A172 (cell line): Measurements from ENCODE around the gene LDHB. TPM values are rescaled to one million over a fixed set of nuclear protein-coding genes. Genes with fewer than 3 reads are reported as not detected.
"Not testable (repeated sequence)": the region's sequence is repeated elsewhere in the genome, so short reads cannot be mapped to it uniquely, and the experiment has no call there.

ENCODE experiments used
- DNase-seq: peaks from one replicate; pipeline ENCODE4 v3.0.0-alpha.2; 2015; ENCODE audit warnings: low spot score
- total RNA-seq: library from RNA; depleted of rRNA; stranded (reverse); fragments of >200 nt; shearing (Covaris generic); gene quantifications from 2 replicates; pipeline ENCODE4 v1.2.3, GENCODE V29; 2014; rRNA removed

LDHB gene
- 1,131 and 1,257 TPM in 2 replicates for total RNA-seq

DNA sequence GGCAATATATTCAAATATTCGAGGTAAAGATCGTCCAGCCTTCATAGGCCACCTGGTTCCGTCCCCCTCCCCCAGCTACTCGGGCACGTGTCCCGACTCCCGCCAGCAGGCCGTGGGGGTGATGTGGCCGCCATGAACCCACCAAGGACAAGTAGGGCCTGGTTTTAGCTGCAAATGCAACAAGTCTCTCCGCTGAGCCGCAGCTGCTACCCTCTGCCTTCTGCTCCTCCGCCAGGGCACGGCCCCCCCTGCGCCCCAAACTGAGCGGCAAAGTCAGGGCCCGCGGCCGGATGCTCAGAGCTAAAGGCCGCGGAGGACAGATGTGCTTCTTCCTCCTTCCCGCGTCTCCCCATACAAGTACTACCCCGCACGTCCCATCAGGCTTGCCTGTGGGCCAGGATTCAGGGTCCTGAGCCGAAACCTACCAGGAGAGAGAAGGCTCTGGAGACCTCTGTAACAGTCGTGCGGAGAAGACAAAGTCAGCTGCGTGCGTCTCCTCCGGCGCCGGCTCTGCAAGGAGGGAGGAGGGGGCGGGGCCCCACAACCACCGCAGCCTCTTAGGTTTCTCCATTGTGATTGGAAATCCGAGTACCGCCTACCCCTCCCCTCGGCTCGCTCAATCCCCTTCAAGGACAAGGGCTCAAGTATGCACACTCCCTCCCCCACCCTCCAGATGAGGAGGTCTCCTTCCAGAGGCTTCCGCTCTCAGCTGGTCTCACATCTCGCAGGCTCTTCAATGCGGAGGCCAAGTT, at the start of gene LDHB:
LDHB (minus strand) TSS at position 517 of the 752 bp plus-strand sequence. CDS start 3,171 bp downstream, outside the sequence.
- DNase-seq: peak; percentile 89

DNA sequence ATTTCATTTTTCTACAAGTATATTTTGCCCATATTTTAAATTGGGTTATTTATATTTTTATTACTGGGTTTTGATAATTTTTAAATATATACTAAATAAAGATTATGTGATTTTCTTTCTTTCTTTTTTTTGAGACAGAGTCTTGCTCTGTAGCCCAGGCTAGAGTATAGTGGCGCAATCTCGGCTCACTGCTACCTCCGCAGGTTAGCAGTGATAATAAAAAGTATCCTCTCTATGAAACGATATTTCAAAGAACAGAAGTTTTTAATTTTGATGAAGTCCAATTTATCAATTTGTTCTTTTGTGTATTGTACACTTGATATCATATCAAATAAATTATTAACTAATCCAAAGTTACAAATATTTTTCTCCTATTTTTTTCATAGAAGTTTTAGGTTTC, 47.2 kb upstream of the LDHB start:
- no peak for DNase-seq

DNA sequence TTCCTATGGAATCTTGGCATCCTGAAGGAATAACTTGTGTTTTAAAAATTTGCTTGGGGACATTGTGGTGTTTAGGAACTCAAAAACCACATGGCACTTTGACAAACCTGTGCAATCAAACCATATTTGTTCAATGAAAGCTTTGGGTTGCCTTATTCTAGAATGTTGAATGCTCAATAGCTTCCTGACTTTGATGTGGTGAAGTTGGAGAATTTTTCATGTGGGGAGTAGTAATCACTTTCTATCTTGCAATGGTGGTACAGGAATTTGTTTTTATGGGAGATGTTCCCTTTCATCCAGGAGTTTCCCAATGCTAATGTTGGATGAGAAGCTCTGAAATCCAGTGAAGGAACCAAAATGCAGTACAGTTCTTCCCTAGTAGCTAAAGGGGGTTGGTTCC, 42.2 kb upstream of the LDHB start:
- DNase-seq: no peak

DNA sequence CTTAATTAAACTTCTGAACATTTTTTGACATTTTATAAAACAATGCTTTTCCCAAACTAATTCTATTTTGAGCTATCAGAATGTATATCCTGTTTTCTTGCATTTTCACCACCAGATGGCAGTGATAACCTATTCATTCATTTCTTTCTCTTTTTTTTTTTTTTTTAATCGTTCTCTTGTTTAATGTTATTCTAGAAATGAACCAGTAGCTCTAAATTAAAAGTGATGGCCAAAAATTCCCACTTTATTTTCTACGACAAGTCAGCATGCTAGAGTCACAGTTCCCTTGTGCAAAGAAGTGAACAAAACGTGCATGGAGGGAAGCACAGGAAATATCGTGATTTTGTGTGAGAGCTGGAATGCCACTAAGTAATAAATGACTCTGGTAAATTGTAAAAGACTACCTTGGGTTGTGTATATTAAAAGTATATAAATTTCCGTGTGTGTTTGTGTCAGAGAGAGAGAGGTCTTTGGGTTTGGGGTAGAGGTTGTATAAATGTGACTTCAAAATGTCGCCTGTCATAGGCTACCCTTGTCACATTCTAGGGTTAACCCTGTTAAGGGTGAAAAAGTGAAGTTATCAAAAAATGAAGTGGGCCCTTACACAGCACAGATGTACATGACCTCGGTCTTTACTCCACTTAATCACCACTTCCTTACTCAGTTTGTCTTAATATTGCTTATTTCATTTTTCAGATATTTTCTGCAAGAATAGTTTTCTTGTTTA, 40.4 kb upstream of the LDHB start:
- peak; percentile 29 for DNase-seq

DNA sequence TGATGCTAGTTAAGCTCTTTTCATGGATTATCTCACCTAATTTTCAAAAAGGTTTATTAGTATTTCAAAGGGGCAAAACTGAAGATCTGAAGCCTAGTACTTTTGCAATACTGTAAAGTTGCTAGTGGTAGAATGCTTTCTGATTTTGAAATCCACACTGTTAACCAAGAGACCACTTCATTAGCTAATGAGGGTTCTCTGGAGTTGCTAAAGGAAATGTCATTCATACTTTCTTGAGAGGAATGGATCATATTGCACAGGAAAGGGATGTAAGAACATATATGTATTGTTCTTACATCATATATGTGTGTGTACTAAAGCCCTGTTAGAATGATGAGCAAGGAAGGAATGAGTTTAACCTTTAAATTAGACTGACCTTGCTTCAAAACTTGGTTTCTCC, 39.0 kb upstream of the LDHB start:
- DNase-seq: no peak

DNA sequence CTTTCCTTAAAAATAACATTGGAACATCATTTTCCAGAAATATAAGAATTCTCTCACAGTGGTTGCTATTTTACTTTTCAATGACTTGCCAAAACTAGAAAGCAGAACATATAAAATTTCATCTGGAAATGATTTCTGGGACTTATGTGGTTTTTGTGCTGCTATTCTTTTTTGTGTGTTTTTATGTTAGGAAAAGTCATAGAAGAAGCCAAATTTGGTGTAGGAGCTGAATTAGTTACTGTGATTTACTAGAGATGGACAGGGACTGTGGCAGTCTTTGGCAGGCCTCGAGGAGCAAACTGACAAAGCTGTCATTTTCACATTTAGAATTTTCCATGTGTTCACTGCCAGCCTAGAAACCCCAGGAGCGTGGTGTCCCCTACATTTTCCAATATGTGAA, 38.3 kb upstream of the LDHB start:
- DNase-seq: no peak

DNA sequence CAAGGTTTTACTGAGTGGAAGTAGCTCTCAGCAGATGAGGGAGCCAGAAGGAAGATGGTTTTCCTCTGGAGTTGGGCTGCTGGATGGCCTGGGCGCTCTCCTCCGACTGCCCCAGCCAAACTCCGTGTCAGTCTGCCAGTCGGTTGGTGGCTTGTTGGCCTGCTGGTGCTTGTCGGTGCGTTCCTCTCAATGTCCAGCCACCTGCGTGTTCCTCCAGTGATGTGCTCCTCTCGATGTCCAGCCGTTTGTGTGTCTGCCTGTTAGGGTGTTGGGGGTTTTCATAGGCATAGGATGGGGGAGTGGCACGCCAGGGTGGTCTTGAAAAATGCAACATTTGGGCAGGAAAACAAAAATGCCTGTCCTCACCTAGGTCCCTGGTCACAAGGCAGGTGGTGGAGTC, 37.0 kb upstream of the LDHB start:
- no peak for DNase-seq

DNA sequence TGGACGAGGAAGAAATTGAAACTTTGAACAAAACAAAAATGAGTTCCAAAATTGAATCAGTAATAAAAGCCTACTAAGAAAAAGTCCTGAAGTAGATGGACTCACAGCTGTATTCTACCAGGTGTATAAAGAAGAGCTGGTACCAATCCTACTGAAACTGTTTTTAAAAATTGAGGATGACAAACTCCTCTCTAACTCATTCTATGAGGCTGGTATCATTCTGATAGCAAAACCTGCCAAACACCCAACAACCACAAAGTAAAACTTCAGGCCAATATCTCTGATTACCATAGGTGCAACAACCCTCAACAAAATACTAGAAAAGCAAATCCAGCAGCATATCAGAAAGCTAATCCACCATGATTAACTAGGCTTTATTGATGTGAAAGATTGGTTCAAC, 33.9 kb upstream of the LDHB start:
- DNase-seq: no peak

DNA sequence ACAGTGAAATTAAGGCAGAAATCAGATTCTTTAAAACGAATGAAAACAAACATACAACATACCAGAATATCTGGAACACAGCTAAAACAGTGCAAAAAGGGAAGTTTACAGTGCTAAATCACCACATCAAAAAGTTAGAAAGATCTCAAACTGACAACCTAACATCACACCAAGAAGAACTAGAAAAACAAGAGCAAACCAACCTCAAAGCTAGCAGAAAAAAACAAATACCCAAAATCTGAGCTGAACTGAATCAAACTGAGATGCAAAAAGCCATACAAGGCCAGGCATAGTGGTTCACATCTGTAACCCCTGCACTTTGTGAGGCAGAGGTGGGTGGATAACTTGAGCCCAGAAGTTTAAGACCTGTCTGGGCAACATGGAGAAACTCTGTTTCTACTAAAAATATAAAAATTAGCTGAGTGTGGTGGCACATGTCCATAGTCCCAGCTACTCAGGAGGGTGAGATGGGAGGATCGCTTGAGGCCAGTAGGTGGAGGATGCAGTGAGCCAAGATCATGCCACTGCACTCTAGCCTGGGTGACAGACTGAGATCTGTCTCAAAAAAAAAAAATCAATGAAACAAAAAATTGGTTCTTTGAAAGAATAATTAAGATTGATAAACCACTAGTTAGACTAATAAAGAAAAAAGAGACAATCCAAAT, 33.2 kb upstream of the LDHB start:
- no peak for DNase-seq

DNA sequence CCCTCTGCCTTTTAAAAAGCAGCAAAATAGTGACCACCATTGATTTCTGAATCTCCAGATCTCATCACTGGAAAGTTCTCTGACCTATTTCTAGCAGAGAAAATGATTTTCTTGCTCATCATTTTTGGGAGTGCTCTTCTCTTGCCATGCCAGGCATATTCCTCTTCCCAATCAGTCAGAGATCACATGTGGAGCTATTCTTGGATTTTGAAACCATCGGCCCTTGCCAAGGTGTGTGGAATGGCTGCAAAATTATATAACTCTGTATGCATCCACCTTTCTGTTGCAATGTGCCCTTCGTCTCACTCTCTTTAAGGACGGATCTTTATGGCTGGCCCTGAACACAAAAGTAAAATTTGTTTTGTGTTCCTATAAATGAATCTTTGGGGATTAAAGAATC, 25.5 kb upstream of the LDHB start:
- DNase-seq: no peak

DNA sequence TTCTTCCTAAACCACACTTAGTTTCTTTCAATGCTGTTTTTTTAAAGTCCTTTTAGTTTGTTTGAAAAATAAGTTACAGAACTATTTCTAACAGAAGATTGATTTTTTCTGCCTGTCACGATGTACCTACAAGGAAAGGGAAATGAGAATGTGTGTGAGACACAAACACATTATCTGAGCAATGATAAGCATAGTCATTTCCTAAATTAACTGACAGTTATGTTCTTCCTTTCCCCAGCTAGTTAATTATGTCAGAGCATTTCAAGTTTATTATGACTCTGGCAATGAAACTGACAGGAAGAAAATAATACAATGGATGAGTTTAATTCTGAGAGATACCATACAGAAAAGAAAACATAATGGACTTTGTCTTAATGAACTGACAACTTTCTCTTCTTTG, 21.3 kb upstream of the LDHB start:
- no peak for DNase-seq

DNA sequence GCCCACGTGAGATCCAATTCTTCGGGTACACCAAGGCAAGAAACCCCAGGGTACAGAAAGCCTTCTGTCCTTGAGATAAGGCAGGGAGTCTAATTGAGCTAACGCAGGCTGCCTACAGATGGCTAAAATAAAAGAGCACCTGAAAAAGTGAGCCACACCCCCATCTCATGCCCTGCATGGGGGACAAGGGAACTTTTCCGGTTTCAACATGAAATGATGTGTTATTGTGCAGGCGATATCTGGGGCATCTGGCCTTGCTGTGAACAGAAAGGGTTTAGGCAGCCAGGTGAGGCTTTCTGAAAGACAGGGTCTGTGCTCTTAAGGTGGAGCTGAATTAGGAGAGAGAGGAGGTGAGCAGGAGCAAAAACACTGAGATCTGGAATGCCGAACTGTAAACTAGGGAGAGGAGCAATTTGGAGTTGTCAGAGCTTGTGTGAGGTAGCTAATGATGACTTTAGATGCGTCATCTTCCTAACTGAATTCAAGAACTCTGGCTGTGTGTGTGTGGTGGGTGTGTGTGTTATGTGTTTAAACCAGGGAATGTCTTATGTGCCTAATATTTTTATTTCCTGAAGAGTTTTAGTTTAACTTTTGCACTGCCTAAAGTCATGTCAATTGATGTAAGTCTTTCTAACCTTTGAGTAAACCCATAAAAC, 20.1 kb upstream of the LDHB start:
- no peak for DNase-seq

DNA sequence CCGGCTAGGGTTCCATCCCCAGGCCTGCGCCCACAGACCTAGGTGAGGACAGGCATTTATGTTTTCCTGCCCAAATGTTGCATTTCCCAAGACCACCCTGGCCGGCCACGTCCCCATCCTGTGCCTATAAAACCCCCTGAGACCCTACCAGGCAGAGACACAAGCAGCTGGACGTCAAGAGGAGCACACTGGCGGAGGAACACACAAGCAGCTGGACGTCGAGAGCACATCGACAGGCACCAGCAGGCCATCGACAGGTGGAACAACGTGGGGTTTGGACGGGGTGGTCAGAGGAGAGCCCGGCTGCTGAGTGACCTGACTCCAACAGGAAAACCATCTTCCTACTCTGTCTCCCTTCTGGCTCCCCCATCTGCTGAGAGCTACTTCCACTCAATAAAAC, 19.6 kb upstream of the LDHB start:
- no peak for DNase-seq

DNA sequence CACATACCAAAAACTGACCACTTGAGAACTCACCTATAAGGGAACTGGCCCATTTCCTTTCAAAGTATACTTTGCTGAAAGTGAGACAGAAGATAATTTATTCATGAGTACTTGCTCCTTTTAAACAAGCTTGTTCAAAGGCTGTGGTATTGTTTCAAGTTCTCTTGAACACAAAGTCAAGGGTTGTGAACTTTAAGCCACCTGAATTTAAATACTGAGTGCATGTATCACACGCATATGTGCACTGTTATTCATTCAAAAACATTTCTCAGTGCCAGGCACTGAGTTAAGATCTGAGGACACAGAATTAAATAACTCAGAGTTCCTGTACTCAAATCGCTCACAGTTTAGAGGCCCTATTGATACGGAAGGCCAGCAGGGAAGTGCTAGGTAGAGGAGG, 19.1 kb upstream of the LDHB start:
- DNase-seq: no peak

DNA sequence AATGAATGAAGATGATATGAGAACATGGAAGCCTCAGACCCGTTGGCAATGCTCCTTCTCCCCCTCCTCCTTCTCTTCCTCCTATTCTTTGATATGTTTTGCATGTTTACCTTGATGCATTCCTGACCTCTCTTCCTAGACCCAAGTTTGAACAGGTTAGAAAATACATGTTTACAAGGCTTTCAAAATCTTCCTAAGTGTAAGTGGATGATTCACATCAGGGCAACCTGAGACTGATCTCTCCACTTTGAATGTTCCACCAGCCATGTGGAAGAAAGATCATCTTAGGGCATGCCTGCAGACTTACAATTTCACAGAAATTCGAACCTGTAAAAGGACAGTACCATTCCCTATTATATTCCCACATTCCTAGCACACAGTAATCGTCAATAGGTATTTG, 18.0 kb upstream of the LDHB start:
- DNase-seq: no peak

DNA sequence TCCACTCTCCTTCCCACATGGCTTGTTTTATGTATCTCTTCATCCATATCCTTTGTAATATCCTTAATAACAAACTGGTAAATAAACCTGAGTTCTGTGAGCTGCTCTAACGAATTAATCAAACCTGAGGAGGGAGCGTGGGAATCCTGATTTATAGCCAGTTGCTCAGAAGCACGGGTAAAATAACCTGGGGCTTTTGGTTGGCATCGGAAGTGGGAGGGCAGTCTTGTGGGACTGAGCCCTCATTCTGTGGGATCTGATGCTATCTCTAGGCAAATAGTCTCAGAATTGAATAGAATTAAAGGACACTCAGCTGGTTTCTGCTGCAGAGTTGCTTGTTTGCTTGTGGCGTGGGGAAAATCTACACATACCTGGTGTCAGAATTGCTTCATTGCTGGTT, 17.5 kb upstream of the LDHB start:
- no peak for DNase-seq

DNA sequence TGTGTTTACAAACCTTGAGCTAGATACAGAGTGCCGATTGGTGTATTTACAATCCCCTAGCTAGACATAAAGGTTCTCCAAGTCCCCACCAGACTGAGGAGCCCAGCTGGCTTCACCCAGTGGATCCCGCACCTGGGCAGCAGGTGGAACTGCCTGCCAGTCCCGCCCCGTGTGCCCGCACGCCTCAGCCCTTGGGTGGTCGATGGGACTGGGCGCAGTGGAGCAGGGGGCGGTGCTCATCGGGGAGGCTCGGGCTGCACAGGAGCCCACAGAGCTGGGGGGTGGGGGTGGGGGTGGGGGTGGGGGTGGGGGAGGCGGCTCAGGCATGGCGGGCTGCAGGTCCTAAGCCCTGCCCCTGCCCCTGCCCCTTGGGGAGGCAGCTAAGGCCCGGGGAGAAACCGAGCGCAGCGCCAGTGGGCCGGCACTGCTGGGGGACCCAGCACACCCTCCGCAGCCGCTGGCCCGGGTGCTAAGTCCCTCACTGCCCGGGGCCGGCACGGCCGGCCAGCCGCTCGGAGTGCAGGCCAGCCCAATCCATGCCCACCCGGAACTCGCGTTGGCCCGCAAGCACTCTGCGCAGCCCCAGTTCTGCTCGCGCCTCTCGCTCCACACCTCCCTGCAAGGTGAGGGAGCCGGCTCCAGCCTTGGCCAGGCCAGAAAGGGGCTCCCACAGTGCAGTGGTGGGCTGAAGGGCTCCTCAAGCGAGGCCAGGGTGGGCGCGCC, 16.3 kb upstream of the LDHB start:
- not testable (repeated sequence) for DNase-seq

DNA sequence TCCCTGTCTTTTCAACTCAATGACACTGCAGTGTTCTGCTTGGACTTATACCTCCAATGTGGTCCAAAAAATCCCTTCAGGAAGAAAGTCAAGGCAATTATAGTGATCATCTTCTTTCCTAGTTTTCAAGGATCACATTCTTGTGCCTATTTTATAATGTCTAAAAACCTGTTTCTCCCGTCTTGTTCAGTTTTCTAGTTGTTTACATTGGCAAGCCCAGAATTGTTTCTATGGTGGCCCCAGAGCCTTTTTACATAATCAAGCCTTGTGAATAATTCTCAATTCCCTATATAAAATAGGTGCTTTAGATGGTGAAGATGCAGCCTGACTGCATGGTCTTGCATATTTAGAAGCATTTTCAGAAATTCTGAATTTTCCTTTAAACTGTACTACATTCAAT, 14.5 kb upstream of the LDHB start:
- no peak for DNase-seq

DNA sequence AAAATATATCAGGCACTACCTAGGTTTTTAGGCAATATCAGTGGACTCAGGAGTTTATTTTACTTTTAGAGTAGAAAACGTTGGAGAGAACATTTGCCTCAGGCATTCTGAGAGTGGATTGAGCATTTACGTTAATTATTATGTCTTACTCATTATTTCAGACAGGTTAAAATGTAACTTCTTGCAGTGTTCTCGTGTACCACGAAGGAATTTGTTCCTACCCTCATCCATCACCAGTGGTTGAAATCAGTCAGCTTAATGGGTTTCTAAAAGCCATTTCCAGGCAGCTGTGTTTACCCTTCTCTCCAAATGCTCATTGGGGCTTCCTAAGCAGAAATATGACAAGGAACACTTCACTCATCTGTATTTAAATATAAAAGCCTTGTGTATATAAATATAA, 9.1 kb upstream of the LDHB start:
- DNase-seq: no peak

DNA sequence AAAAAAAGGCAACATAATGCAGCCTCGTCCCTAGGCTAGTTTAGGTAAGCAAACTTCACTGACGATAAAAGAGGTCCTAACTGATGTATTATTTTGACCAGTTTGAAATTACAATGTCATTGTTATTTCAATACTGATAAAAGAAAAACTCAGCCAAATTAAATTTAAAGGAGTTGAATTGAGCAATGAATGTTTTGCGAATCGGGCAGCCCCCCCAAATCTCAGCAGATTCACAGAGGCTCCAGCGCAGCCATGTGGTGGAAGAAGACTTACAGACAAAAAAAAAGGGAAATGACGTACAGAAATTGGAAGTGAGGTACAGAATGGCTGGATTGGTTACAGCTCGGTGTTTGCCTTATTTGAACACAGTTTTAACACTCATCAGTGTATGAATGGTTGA, 8.2 kb upstream of the LDHB start:
- DNase-seq: no peak

DNA sequence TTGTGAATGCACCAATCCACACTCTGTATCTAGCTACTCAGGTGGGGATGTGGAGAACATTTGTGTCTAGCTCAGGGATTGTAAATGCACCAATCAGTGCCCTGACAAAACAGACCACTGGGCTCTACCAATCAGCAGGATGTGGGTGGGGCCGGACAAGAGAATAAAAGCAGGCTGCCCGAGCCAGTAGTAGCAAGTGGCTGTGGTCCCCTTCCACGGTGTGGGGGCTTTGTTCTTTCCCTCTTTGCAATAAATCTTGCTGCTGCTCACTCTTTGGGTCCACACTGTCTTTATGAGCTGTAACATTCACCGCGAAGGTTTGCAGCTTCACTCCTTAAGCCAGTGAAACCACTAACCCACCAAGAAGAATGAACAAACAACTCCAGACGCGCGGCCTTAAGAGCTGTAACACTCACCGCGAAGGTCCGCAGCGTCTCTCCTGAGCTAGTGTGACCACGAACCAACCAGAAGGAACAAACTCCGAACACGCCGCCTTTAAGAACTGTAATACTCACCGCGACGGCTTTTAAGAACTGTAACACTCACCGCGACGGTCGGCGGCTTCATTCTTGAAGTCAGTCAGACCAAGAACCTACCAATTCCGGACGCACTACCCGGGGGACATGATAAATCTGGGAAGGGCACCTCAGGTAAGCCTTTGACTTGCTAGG, 4.6 kb upstream of the LDHB start:
- no peak for DNase-seq
